B cell (primary cell): ENCODE measurements around the gene RAB39A. TPM values are rescaled to one million over a fixed set of nuclear protein-coding genes. Genes with fewer than 3 reads are reported as not detected.

Source experiments
- ATAC-seq: fragments of 200-7000 bp; cut with Tn5 transposase; one replicate; pipeline ENCODE4 v1.10.0; 2021; ENCODE audit warnings: low read depth, mild to moderate bottlenecking, moderate number of reproducible peaks, moderate library complexity
- CTCF ChIA-PET: fragments of 350-600 bp; sonication (Branson Sonifier 250); formaldehyde crosslinking; loops from one replicate; lab custom pipeline; 2021; ENCODE audit warnings: antibody characterized with exemption, inconsistent platforms; lab: Charles Lee
- POLR2A ChIA-PET: fragments of 350-600 bp; sonication (Branson Sonifier 250); formaldehyde crosslinking; loops from one replicate; lab custom pipeline; 2021; ENCODE audit warnings: antibody characterized with exemption; lab: Charles Lee
- DNase-seq: peaks from one replicate; pipeline ENCODE4 v3.0.0; 2013
- H2AFZ ChIP-seq: 2 replicates; pipeline ENCODE4 v1.6.1; 2012; ENCODE audit warnings: mild to moderate bottlenecking, low read depth, low read length; ENCODE audit not compliant: insufficient read depth, poor library complexity, severe bottlenecking
- H3K27ac ChIP-seq, 2 donors: 1 replicate in 1 of 2; 2 replicates in 1 of 2; pipeline ENCODE4 v1.5.1; 2012 to 2013; ENCODE audit warnings: low read length in 2 of 2, mild to moderate bottlenecking in 2 of 2, moderate library complexity in 1 of 2
- H3K27me3 ChIP-seq, 4 experiments: fragments of 200-600 bp in 1 of 4; sonication (generic) in 1 of 4; replicated peaks in 1 of 4; 1 replicate in 2 of 4; 2 replicates in 2 of 4; pipeline versions ENCODE4 v1.6.1 to v1.7.0; 2013 to 2016; ENCODE audit warnings: low read length in 3 of 4, mild to moderate bottlenecking in 2 of 4, mixed read lengths in 1 of 4, moderate library complexity in 1 of 4; ENCODE audit not compliant: insufficient read depth in 4 of 4, control insufficient read depth in 3 of 4; ENCODE audit errors: control extremely low read depth in 1 of 4
- H3K36me3 ChIP-seq, 2 experiments: replicated peaks in 1 of 2; 1 replicate in 1 of 2; 2 replicates in 1 of 2; pipeline versions ENCODE4 v1.6.1 to v1.7.1; 2013; ENCODE audit warnings: low read length in 1 of 2; ENCODE audit not compliant: insufficient read depth in 2 of 2, control insufficient read depth in 1 of 2; ENCODE audit errors: control extremely low read depth in 1 of 2, extremely low read depth in 1 of 2
- H3K4me1 ChIP-seq, 2 donors: fragments of 200-600 bp in 1 of 2; sonication (generic) in 1 of 2; 1 replicate in 1 of 2; 2 replicates in 1 of 2; pipeline versions ENCODE4 v1.5.1 to v1.6.1; 2013 to 2017; ENCODE audit warnings: low read length in 2 of 2; ENCODE audit not compliant: control insufficient read depth in 2 of 2, insufficient read depth in 2 of 2
- H3K4me2 ChIP-seq: replicated peaks from 2 replicates; pipeline ENCODE3; 2012; ENCODE audit warnings: mild to moderate bottlenecking, low read depth, low read length; ENCODE audit not compliant: poor library complexity, severe bottlenecking
- H3K4me3 ChIP-seq, 5 experiments: fragments of 200-600 bp in 1 of 5; sonication (generic) in 1 of 5; 1 replicate in 3 of 5; 2 replicates in 2 of 5; pipeline versions ENCODE4 v1.5.1 to v1.7.0; 2011 to 2016; ENCODE audit warnings: low read length in 4 of 5, mild to moderate bottlenecking in 4 of 5, low read depth in 2 of 5, control low read depth in 1 of 5, moderate library complexity in 1 of 5; ENCODE audit not compliant: insufficient read depth in 1 of 5; ENCODE audit errors: control extremely low read depth in 1 of 5, extremely low read depth in 1 of 5
- H3K79me2 ChIP-seq: fragments of 200-600 bp; sonication (generic); one replicate; pipeline ENCODE4 v1.6.0; 2016; ENCODE audit warnings: low read length; ENCODE audit not compliant: control insufficient read depth, insufficient read depth
- H3K9ac ChIP-seq: fragments of 200-600 bp; sonication (generic); 2 replicates; pipeline ENCODE4 v1.6.1; 2017; ENCODE audit warnings: mild to moderate bottlenecking, low read length, moderate library complexity
- H3K9me3 ChIP-seq, 3 donors: one replicate each; pipeline versions ENCODE4 v1.6.1 to v1.7.1; 2013; ENCODE audit warnings: low read length in 2 of 3; ENCODE audit not compliant: control insufficient read depth in 2 of 3, insufficient read depth in 1 of 3; ENCODE audit errors: control extremely low read depth in 1 of 3
- H4K20me1 ChIP-seq: 2 replicates; pipeline ENCODE4 v1.6.0; 2012; ENCODE audit warnings: mild to moderate bottlenecking, low read length; ENCODE audit not compliant: insufficient read depth, control insufficient read depth, poor library complexity, severe bottlenecking
- H3K27ac Mint-ChIP-seq: one replicate; pipeline ENCODE4 v1.8.0; 2021; ENCODE audit warnings: mixed read lengths
- H3K27me3 Mint-ChIP-seq: one replicate; pipeline ENCODE4 v1.8.0; 2021; ENCODE audit warnings: mixed read lengths
- H3K4me1 Mint-ChIP-seq: one replicate; pipeline ENCODE4 v1.8.0; 2021; ENCODE audit warnings: mixed read lengths
- H3K4me3 Mint-ChIP-seq: one replicate; pipeline ENCODE4 v1.8.0; 2021; ENCODE audit warnings: mixed read lengths
- H3K9me3 Mint-ChIP-seq: one replicate; pipeline ENCODE4 v1.8.0; 2022; ENCODE audit warnings: mixed read lengths; ENCODE audit not compliant: insufficient read depth
- EZH2 ChIP-seq: IDR thresholded peaks from 2 replicates; pipeline ENCODE4 v1.6.1; 2012; ENCODE audit warnings: borderline replicate concordance, low read depth, mild to moderate bottlenecking, moderate library complexity, low read length; ENCODE audit not compliant: insufficient read depth, poor library complexity, severe bottlenecking
- WGBS: methylation state at CpG from one replicate; pipeline ENCODE4 v1.1.5; 2013; ENCODE audit warnings: missing lambda C conversion rate; ENCODE audit not compliant: insufficient coverage; 5-methylcytosine and 5-hydroxymethylcytosine counted together
- intact Hi-C: fragments of 100-400 bp; cut with micrococcal nuclease; formaldehyde crosslinking; loops from one replicate; pipeline ENCODE4 v1.10.0; 2022
- polyA plus RNA-seq: library from polyadenylated mRNA; depleted of rRNA; stranded (reverse); fragments of >200 nt; gene quantifications from 2 replicates; pipeline ENCODE4 v1.2.3, GENCODE V29; 2012
- total RNA-seq, 2 donors: library from RNA; stranded (reverse); fragments of 120-200 nt in 1 of 2; gene quantifications; 1 replicate in 1 of 2; 2 replicates in 1 of 2; pipeline versions ENCODE4 v1.2.3 to v1.2.4, GENCODE V29; 2013 to 2022
- TF ChIP-seq, protein P1 (sequence below): fragments of 200-600 bp; IDR thresholded peaks from one replicate; pipeline ENCODE4 v1.8.0; 2022; ENCODE audit warnings: antibody characterized with exemption, mild to moderate bottlenecking

RAB39A gene
- total and polyA plus RNA-seq, 2 donors (not counting 1 experiment from before 2014, with no cell fraction given), result 1.3 to 2.4 TPM

DNA sequence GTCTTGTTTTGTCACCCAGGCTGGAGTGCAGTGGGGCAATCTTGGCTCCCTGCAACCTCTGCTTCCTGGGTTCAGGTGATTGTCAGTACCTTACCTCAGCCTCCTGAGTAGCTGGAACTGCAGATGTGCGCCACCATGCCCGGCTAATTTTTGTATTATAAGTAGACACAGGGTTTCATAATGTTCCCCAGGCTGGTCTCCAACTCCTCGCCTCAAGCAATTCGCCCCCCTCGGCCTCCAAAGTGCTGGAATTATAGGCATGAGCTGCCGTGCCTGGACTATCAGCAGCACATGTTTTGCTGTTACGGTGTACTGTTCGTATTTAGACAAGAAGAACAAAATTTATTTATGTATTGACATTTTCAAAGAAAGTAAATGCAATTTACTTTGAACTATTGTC, 34.8 kb downstream of the RAB39A start:
- intact Hi-C loops, result no loop called here
- Histone ChIP-seq H3K79me2 (no peaks in the 10 kb centered on the region), H2AFZ (no peak overlapping the region), H3K4me3 (no peak overlapping the region), H3K9ac (no peak overlapping the region), H3K4me1 (no peaks in the 10 kb centered on the region), H3K27ac (no peak overlapping the region), H4K20me1 (no peaks in the 10 kb centered on the region), H3K27me3 (no peaks in the 10 kb centered on the region), H3K9me3 (no peaks in the 10 kb centered on the region), H3K4me2 (no peak overlapping the region), H3K36me3 (no peaks in the 10 kb centered on the region)
- Mint-ChIP-seq H3K9me3 (no peaks in the 10 kb centered on the region), H3K4me1 (no peaks in the 10 kb centered on the region), H3K4me3 (no peak overlapping the region), H3K27ac (no peak overlapping the region), H3K27me3 (no peaks in the 10 kb centered on the region)
- ChIA-PET POLR2A (no interaction called here), CTCF (no interaction called here)
- ATAC-seq (no peak), DNase-seq (no peak)
- WGBS, result 100% methylated on average over 3 of the region's 8 CpGs
- TF ChIP-seq EZH2, result no peak
- TF ChIP-seq, protein P1, sequence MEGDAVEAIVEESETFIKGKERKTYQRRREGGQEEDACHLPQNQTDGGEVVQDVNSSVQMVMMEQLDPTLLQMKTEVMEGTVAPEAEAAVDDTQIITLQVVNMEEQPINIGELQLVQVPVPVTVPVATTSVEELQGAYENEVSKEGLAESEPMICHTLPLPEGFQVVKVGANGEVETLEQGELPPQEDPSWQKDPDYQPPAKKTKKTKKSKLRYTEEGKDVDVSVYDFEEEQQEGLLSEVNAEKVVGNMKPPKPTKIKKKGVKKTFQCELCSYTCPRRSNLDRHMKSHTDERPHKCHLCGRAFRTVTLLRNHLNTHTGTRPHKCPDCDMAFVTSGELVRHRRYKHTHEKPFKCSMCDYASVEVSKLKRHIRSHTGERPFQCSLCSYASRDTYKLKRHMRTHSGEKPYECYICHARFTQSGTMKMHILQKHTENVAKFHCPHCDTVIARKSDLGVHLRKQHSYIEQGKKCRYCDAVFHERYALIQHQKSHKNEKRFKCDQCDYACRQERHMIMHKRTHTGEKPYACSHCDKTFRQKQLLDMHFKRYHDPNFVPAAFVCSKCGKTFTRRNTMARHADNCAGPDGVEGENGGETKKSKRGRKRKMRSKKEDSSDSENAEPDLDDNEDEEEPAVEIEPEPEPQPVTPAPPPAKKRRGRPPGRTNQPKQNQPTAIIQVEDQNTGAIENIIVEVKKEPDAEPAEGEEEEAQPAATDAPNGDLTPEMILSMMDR, result no peak

DNA sequence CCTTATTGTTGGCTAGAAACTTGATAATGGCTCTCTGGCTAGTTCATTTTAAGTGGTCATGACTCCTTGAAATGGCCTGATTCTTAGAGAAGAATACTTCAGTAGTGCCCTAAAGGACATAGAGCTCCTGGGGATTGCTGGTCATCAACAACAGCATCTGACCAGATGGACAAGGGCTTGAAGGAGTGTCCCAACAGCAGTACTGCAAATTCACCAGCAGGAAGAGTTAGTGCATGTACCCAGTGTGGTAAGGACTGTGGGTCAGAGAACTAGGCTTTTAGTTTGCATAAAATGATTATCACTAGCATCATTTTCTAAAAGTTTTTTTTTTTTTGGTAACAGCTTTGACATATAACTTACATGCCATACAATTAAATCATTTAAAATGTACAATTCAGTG, 41.0 kb downstream of the RAB39A start:
- POLR2A ChIA-PET, result no interaction called here
- Mint-ChIP-seq H3K27me3 (no peaks in the 10 kb centered on the region), H3K4me3 (no peak overlapping the region), H3K9me3 (no peaks in the 10 kb centered on the region), H3K27ac (no peak overlapping the region), H3K4me1 (no peaks in the 10 kb centered on the region)
- intact Hi-C loops, result no loop called here
- Histone ChIP-seq H3K27me3 (no peaks in the 10 kb centered on the region), H3K9ac (no peak overlapping the region), H3K27ac (no peak overlapping the region), H3K4me2 (no peak overlapping the region), H3K36me3 (no peaks in the 10 kb centered on the region), H2AFZ (no peak overlapping the region), H3K79me2 (no peaks in the 10 kb centered on the region), H4K20me1 (no peaks in the 10 kb centered on the region), H3K9me3 (no peaks in the 10 kb centered on the region), H3K4me1 (no peaks in the 10 kb centered on the region), H3K4me3 (no peak overlapping the region)
- CTCF ChIA-PET, result no interaction called here
- no peak for DNase-seq
- TF ChIP-seq EZH2, result no peak
- TF ChIP-seq, protein P1, result no peak
- ATAC-seq, result no peak
